Panc1 (cell line): ENCODE results near the gene DTYMK.

Experiments used
- POLR2AphosphoS5 ChIP-seq: IDR thresholded peaks from 2 replicates; pipeline ENCODE4 v1.6.1; 2012; ENCODE audit warnings: mild to moderate bottlenecking, low read depth, low read length, moderate library complexity
- SIN3A ChIP-seq: IDR thresholded peaks from 2 replicates; pipeline ENCODE4 v1.6.1; 2012; ENCODE audit warnings: low read depth, mild to moderate bottlenecking, low read length, moderate library complexity, borderline replicate concordance; ENCODE audit not compliant: insufficient read depth
- TF ChIP-seq, protein P1 (sequence below): fragments of 450-650 bp; IDR thresholded peaks from 2 replicates; pipeline ENCODE4 v1.5.1; 2017; ENCODE audit warnings: mild to moderate bottlenecking
- TF ChIP-seq, protein P2 (sequence below), 2 experiments: IDR thresholded peaks; 2 replicates each; pipeline ENCODE4 v1.6.1; 2011 to 2012; ENCODE audit warnings: low read depth in 2 of 2, control low read depth in 1 of 2, low read length in 1 of 2, mild to moderate bottlenecking in 1 of 2, moderate library complexity in 1 of 2; ENCODE audit not compliant: insufficient read depth in 1 of 2

DNA sequence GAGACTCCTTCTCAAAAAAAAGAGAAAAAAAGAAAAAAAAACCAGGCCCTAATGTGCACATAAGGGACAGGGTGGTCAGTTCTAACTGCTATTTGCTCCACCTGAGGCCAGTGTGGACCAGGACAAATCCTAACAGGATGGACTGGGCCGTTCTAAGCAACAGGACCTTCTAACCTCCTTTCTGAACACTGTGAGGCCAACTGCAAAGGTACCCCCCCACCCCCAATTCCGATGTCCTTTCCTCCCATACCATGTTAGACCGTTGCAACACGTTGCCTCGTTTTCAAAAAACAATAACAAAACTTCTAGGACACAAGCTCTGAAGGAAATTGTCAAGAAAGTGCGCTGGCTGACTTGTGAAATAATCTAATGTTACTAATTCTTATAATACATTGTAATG is 50.9 kb downstream of the DTYMK start:
- TF ChIP-seq, protein P1, sequence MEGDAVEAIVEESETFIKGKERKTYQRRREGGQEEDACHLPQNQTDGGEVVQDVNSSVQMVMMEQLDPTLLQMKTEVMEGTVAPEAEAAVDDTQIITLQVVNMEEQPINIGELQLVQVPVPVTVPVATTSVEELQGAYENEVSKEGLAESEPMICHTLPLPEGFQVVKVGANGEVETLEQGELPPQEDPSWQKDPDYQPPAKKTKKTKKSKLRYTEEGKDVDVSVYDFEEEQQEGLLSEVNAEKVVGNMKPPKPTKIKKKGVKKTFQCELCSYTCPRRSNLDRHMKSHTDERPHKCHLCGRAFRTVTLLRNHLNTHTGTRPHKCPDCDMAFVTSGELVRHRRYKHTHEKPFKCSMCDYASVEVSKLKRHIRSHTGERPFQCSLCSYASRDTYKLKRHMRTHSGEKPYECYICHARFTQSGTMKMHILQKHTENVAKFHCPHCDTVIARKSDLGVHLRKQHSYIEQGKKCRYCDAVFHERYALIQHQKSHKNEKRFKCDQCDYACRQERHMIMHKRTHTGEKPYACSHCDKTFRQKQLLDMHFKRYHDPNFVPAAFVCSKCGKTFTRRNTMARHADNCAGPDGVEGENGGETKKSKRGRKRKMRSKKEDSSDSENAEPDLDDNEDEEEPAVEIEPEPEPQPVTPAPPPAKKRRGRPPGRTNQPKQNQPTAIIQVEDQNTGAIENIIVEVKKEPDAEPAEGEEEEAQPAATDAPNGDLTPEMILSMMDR: no peak
- TF ChIP-seq POLR2AphosphoS5 (no peak), SIN3A (no peak)
- TF ChIP-seq, protein P2, sequence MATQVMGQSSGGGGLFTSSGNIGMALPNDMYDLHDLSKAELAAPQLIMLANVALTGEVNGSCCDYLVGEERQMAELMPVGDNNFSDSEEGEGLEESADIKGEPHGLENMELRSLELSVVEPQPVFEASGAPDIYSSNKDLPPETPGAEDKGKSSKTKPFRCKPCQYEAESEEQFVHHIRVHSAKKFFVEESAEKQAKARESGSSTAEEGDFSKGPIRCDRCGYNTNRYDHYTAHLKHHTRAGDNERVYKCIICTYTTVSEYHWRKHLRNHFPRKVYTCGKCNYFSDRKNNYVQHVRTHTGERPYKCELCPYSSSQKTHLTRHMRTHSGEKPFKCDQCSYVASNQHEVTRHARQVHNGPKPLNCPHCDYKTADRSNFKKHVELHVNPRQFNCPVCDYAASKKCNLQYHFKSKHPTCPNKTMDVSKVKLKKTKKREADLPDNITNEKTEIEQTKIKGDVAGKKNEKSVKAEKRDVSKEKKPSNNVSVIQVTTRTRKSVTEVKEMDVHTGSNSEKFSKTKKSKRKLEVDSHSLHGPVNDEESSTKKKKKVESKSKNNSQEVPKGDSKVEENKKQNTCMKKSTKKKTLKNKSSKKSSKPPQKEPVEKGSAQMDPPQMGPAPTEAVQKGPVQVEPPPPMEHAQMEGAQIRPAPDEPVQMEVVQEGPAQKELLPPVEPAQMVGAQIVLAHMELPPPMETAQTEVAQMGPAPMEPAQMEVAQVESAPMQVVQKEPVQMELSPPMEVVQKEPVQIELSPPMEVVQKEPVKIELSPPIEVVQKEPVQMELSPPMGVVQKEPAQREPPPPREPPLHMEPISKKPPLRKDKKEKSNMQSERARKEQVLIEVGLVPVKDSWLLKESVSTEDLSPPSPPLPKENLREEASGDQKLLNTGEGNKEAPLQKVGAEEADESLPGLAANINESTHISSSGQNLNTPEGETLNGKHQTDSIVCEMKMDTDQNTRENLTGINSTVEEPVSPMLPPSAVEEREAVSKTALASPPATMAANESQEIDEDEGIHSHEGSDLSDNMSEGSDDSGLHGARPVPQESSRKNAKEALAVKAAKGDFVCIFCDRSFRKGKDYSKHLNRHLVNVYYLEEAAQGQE (IDR thresholded peaks at IDR 0.05; ENCODE audit: insufficient read depth in 1 of 2, low read depth in 2 of 2, low read length in 1 of 2): no peak
